Adipose tissue (tissue), 3 donors: ENCODE measurements around the gene PCDH9. TPM values are rescaled to one million over a fixed set of nuclear protein-coding genes. Genes with fewer than 3 reads are reported as not detected.
"Not testable (repeated sequence)": the region's sequence is repeated elsewhere in the genome, so short reads cannot be mapped to it uniquely, and the experiment has no call there.

Source experiments
- H3K27ac ChIP-seq: one replicate; pipeline ENCODE4 v1.5.1; 2013; ENCODE audit warnings: low read depth, low read length
- WGBS, 3 donors: extraction: QIAGEN DNeasy Blood & Tissue Kit; methylation state at CpG; one replicate each; pipeline ENCODE4 v1.1.7; 2013; 5-methylcytosine and 5-hydroxymethylcytosine counted together
- polyA plus RNA-seq, 3 donors: library from polyadenylated mRNA; stranded (reverse); fragments of 200-250 nt; gene quantifications; one replicate each; pipeline ENCODE4 v1.2.3, GENCODE V29; 2013
- donor health status: healthy with polysubstance abuse.
- donor health status: Bipolar disorder and iron deficiency.
- donor health status: healthy.

PCDH9 gene
- polyA plus RNA-seq, 3 donors, result 0.49 to 1.7 (median 1.0) TPM

DNA sequence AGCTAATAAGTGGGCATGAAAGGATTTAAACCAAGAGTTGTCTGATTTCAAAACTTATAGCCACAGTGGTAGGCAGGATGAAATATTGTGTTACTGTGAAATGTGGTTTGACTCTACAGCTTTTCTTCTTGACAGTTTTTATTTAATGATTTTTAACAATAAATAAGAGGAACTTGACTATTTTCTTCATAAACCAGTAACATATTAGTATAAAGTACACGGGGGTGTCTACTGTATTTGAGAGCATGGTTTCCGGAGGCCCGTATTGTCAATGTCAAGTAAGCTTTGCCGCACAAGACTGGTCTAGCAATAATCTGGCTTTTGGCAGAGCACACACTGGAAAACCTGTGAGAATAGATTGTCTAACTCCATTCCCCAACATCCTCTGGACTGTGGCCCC, 894.5 kb downstream of the PCDH9 start:
- H3K27ac ChIP-seq, result no peak overlapping the region
- 71 to 95% (median 81%) methylated on average over 4 of the region's 4 CpGs for WGBS, 3 donors

DNA sequence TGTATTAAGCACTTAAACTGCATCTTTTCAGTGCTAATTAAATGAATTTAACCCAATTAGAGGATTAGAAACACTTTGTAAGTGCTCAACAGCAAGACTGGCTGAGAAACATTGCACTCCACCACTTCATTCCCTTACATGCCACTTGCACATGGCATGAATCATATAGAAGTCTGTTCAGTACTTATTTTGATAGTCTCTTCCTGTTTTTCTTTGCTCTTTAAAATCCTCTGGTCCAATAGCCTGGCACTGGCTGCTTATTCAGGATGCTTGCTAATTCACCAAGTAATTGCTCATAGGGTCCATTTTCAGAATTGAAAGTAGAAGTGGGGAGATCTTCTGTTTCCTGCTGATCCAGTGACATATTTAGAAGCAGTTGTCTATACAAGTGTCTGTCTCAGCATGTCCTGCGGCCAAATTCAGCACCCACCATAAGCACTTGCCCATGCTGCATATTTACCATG, 900.1 kb downstream of the PCDH9 start:
- no peak overlapping the region for H3K27ac ChIP-seq
- 51 to 88% (median 68%) methylated on average over 1 of the region's 1 CpG for WGBS, 3 donors

DNA sequence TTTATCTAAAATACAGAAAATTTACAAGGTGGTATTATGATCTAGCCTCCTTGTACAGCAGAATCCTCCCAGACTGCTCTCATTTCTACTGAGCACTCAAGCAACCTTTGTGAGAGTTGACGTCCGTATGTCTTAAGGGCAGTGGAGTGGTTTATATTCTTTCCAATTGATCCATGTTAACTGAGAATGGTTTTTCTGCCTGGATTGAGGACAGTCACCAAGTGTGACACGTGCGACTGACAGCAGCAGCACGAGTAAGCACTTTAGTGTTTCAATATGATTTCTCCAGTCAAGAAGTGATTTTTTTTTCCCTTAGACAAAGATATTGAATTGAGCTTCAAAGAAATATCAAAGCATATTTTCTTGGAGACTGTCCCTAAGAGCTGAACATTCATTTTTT, 901.7 kb downstream of the PCDH9 start:
- WGBS, 3 donors, result 74 to 91% (median 79%) methylated on average over 5 of the region's 5 CpGs
- H3K27ac ChIP-seq, result no peak overlapping the region

DNA sequence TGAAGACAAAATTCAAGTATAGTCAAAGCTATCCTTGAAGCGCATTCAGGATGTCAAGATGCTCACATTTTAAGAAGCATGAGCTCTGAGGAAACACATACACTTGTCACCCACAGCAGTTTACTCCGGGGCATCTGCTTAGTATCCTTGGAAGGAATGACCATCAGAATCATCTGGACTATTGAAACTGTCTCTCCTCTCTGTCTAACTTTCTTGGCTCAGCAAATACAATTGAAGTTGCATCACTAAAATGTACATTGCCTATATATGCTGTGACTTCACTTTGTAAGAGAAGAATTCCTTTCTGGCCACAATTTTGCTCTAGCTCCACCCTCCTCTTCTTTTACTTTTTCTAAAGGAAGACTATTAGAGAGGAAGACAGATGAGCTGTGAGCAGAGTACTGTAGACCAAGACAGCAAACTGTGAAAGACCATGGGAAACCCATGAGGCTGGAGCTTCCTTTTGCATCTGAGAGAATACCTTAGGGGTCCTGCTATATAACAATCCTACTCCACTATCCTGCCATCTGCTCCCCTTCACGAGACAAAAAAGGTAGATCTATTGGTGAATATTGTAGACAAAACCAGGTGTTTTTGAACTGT, 906.3 kb downstream of the PCDH9 start:
- WGBS, 3 donors, result 68 to 81% (median 69%) methylated on average over 3 of the region's 3 CpGs
- no peak overlapping the region for H3K27ac ChIP-seq

DNA sequence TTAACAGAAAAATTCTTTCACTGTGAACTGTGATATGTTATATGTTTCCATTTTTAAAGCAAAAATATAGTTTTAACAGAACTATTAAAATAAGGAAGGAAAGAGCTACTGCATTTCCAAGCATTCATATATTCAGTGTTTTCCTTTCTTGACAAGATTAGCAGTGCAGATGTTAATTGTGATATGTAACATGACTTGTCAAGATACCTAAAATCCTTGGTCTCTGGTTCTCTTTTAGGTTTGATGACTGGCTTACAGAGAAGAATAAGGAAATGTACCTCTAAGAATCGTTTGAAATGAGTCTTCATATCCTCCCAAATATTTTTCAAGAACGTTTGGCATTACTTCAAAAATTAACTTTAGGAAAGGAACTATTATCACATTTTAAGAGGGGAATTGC, 907.2 kb downstream of the PCDH9 start:
- WGBS, 3 donors, result 8 to 33% (median 13%) methylated on average over 2 of the region's 2 CpGs
- no peak overlapping the region for H3K27ac ChIP-seq

DNA sequence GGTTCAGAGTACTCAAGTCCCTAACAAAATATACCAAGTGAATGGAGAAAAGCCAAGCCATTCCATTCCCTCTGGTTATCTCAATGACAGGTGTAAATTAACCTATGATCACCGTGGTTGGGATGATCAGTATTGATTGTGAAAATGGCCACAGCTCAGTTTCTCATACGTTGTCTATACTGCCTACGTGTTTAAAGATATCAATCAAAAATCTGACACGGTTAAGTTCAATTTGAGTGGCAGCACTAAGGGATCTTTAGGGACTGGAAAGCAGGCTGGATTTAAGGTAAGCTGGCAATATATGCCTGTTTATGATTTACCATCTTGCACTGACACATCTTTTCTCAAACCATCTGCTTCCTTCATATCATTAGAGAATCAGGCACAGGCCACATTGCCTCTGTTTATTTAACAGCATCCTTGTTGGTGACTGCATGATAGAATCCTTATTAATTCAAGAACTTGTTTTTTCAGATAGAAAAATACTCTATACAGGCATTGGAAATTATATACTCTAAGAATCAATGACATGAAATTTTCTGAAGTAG, 907.9 kb downstream of the PCDH9 start:
- WGBS, 3 donors, result 62 to 93% (median 85%) methylated on average over 4 of the region's 4 CpGs
- H3K27ac ChIP-seq, result no peak overlapping the region

DNA sequence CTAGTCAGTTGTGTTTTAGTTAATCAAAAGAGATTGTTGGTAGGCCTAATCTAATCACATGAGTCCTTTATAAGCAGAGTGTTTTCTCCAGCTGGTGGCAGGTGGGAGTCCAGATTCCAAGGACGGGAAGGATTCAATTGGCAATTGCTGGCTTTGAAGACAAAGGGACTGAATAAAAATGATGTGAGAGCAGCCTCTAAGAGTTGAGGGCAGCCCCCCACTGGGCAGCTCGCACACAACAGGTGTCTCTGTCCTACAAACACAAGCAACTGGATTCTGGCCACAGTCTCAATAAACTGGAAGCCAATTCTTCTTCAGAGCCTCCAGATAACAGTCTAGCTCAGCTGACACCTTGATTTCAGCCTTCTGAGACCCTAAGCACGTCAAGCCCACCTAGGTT, 915.2 kb downstream of the PCDH9 start:
- 80 to 90% (median 85%) methylated on average over 3 of the region's 3 CpGs for WGBS, 3 donors
- H3K27ac ChIP-seq, result no peak overlapping the region

DNA sequence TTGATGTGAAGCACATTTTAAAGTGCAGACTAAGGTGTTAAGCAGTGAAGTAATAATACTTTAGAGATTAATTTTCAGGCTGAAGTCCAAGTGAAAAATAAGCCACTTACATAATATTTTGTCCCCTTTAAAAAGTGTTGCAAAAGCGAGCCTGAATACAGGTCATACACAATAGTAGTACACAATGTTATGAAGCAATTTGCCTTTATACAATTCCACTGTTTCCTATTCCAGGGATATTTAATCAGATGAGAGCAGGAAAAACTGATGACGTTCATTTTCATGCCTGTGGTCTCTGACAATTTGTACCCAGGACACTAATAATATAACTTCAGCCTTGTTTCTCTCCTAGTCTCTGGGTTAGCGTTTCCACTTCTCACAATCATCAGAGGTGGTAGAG, 916.7 kb downstream of the PCDH9 start:
- WGBS, 3 donors, result 53 to 74% (median 72%) methylated on average over 3 of the region's 3 CpGs
- no peak overlapping the region for H3K27ac ChIP-seq

DNA sequence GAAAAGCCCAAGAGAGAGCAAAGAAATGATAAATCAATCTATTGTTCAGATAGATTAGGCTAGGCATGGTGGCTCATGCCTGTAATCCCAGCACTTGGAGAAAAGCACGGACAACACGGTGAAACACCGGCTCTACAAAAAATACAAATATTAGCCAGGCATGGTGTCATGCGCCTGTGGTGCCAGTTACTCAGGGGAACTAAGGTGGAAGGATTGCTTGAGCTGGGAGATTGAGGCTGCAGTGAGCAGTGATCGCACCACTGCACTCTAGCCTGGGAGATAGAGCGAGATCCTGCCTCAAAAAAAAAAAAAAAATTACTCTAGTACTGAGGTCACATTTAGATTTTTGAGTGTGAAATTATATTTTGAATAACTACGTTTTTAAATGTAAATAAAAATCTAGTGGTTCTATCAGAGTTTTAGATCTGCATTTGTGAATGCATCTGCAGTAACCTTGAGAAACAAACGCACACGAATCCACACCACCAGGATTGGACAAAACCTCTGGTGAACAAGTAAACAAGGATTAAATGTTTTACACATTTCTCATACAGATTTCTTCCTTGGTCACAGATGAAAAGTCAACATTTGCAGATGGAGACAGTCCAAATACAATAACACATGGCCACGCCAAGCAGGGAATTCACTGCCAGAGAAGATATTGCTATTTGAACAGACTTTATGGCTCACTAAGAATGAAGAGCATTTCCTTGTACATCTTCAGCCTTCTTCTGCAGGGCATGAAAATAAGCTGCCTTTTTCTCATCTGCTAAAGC, 917.6 kb downstream of the PCDH9 start:
- WGBS, 3 donors, result 49 to 84% (median 71%) methylated on average over 10 of the region's 10 CpGs
- no peak overlapping the region for H3K27ac ChIP-seq

DNA sequence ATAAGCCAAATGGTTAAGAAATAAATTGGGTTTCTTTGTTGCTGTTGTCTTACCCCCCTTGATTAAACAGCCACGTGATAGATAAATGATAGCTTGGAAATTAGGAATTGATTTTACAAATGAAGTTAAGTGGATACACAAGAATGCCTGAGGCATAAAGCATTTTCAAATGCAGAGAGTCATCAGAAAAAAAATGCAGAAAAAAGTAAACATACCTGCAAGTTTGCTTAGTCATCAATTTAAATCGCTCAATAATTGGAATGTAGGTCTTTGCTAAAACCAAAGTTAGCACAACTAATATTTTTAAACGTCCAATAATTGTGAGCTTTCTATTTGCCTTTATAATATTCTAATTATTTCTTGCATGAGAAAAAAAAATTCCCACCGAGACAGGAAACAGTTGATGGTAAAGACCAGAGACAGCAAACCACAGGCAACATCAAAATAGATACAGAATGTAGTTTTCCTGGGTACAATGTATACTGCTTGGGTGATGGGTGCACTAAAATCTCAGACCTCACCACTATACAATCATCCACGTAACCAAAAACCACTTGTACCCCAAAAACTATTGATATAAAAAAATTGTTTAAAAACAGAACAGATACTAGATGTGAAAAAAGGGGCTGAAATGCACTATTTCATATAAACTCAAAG, 924.0 kb downstream of the PCDH9 start:
- WGBS, 3 donors, result 46 to 78% (median 77%) methylated on average over 5 of the region's 5 CpGs
- no peak overlapping the region for H3K27ac ChIP-seq

DNA sequence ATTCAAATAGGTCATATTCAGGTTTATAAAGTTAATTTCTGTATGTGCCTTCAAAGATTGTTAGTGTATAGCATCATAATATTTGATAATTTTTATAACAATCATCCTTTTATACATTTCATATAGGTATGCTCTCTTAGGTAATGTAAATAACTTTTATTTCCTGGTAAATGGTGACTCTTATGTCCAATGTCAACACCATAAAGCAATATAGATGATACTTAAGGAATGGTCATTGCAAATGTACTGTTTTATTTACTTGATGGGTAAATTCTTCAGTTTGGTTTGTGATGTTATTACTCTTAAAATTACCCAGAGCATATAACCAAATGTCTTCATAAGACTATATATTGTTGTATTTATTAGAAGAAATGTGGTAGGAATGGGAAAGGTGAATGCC, 928.7 kb downstream of the PCDH9 start:
- H3K27ac ChIP-seq, result no peak overlapping the region

DNA sequence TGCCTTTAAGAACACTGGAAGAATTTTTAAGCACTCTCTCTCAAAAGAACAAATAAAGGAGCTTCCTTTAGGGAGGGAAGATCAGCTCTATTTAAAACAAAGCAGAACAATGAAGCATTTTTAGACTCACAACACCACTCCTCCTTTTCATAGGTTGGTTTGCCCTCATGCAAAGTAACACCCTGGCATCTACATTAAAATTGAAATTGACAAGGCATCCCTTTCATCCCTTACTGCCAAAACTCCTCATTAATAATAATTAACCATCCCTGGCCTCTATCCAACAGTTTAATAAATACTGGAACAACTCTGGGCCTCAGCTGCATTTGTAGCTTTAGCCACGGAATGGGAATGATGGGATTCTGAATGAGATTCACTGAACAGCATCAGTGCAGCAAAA, 929.1 kb downstream of the PCDH9 start:
- no peak overlapping the region for H3K27ac ChIP-seq
- 69 to 73% (median 71%) methylated on average over 1 of the region's 1 CpG for WGBS, 3 donors

DNA sequence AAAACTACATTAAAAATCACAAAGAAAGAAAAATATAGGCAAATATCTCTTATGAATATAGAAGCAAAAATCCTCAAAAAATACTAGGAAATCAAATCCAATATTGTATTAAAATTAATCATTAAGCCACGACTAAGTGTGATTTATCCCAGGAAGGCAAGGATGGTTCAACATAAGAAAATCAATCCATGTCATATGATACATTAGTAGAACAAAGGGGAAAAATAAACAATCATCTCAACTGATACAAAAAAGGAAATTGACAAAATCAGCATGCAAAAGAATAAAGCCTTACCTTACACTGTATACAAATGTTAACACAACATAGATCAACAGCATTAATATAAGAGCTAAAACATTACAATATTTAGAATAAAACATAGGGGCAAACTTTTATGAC, 933.3 kb downstream of the PCDH9 start:
- WGBS, 3 donors, result 78 to 87% (median 83%) methylated on average over 1 of the region's 1 CpG
- no peak overlapping the region for H3K27ac ChIP-seq

DNA sequence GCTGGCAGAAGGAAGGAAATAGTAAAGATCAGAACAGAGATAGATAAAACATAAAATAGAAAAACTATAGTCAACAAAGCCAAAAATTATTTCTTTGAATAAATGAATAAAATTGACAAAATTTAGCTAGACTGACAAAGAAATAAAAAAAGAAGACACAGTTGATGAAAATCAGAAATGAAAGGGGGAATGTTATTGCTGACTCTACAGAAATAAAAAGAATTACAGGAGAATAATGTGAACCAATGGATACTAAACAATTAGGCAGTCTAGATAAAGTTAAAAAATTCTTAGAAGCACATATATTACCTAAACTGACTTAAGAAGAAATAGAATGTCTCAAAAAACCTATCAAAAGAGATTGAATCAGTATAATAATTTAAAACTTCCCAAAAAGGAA, 933.8 kb downstream of the PCDH9 start:
- H3K27ac ChIP-seq, result no peak overlapping the region

DNA sequence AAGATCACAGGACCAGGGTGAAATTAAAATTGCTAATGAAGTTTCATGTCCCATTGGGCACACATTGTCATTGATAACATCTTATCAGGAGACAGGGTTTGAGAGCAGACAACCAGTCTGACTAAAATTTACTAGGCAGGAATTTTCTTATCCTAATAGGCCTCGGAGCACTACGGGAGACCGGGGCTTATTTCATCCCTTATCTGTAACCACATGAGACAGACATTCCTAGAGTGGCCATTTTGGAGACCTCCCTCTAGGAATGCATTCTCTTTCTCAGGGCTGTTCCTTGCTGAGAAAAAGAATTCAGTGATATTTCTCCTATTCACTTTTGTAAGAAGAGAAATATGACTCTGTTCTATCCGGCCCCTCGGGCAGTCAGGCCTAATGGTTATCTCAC, 943.3 kb downstream of the PCDH9 start:
- 93 to 97% (median 94%) methylated on average over 5 of the region's 5 CpGs for WGBS, 3 donors

DNA sequence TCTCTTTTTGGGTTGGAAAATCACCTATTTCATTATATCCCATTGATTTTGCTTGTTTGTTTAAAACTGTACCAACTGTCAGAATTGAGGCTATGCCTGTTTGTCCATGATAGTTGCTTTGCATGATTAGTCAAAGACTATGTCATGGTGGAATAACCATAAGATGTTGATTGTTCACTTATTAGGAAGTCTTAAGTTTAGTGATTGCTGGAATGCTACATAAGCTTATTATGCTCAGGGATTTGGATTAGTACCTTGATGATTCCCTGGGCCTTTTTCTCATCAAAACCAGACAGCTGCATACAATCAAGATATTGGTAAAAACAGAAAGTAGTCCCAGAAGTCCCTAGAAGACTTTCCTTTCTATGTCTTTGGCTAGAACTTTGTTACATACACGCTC, 954.7 kb downstream of the PCDH9 start:
- H3K27ac ChIP-seq, result no peak overlapping the region
- 91 to 98% (median 93%) methylated on average over 1 of the region's 1 CpG for WGBS, 3 donors

More for the DNA sequence above, 943.3 kb downstream of the PCDH9 start:
- H3K27ac ChIP-seq, result not testable (repeated sequence)

DNA sequence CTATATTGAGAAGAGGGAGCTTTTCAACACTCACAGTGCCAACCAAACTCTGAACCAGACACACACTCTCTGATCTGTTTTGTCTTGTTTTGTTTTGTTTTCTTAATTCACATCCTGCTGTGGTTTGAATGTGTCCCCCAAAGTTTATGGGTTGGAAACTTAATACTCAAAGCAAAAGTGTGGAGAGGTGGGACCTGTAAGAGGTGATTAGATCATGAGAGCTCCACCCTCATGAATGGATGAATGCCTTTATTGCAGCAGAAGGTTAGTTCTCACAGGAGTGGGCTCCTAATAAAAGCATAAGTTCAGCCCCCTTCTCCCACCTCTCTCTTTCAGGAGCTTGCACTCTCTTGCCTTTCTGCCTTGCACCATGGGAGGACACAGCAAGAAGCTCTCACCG, 957.1 kb downstream of the PCDH9 start:
- no peak overlapping the region for H3K27ac ChIP-seq
- 70 to 83% (median 78%) methylated on average over 1 of the region's 1 CpG for WGBS, 3 donors

DNA sequence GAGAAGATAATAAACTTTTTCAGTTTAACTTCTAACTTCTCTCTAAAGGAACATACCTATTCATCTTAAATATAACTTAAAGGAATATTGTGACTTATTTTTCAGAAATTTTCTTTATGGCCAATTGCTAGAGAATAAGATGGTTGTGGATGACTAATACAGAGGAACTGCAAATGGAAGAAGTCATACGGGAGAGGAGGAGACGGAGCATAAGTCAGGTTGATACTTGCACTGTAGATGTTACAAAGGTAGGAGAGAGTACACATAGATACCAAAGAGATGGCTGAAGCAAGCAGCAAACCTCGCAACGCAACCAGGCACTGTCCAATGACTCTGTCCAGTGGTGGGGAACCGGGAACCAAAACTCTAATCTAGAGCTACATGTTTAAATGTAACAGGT, 963.4 kb downstream of the PCDH9 start:
- WGBS, 3 donors, result 92 to 95% (median 94%) methylated on average over 5 of the region's 5 CpGs
- no peak overlapping the region for H3K27ac ChIP-seq

DNA sequence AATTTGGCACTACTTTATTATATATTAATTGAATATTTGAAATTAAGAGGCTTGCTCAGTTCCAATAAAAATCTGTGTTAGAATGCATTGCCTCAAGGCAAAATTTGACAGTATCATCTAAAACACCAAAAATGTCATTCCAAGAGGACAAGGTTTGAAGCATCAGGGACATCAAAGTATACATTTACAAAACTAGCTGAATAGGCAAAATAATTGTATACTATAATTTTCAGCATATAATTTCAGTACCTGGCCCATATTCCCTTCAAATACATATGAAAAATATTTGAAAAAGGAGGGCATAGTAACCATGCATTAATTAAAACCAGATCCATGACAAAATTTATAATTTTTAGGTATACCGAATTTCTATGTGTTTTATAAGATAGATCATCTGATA, 963.8 kb downstream of the PCDH9 start:
- H3K27ac ChIP-seq, result no peak overlapping the region
- 86 to 94% (median 91%) methylated on average over 1 of the region's 1 CpG for WGBS, 3 donors
